ENCODE measurements around the gene POLR2M. TPM values are rescaled to one million over a fixed set of nuclear protein-coding genes. Genes with fewer than 3 reads are reported as not detected.

The POLR2M gene
- total RNA-seq, 1 donor from 2014 or later = 514 TPM

DNA sequence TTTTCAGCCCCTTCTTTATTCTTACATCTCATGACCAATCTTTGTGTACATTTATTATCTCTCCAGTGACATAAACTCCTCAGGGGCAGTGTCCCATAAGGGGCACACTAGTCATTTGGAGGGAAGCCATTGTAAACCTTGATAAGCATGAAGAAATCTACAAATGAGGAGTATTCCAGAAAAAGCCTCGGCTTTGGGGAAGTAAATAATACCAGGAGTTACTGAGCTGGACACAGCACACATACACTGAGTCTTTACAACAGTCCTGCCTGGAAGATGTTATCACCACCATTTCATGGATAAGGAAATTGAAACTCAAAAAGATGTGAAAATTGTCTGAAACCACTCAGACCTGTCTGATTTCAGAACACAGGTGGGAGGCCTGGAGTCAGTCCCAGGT is 15.4 kb upstream of the POLR2M start:
- DNase-seq (ENCODE audit: low spot score) = peak; percentile 42

DNA sequence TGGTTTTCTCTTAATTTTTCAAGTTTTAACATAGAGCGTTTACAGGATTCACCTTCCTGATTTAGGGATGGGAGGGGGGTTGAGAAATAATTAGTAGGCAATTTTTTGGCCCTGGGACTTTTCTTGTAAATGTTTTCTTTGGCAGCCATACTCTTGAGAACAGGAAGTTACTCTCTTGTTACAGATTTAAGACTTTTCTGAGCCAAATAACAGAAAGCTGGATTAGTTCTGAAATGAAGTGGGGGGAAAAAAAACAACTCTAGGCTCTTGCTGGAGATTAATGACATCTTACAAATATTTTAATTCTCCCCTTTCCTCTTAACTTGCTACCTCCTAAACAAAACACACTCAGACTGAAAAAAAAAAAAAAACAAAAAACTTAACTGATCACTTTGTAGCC is 13.8 kb upstream of the POLR2M start:
- DNase-seq (ENCODE audit: low spot score) = peak; percentile 34

DNA sequence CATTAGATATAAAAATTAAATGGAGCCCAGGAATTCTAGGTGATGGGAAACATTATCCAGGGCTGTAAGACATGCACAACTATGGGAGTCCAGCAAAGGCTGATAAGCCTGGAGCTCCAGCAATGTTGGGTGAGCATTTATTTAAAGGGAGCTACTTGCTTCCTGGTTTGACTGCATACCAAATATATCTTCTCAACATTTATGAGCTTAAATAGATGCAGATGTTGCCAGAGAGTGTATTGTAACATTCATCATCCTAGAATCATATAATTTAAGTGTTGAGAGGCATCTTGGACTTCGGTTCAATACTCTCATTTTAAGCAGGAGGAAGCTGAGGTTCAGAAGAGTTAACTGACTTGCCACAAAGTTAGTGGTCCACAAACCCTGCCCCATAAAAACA is 12.2 kb upstream of the POLR2M start:
- peak; percentile 44 for DNase-seq (ENCODE audit: low spot score)

DNA sequence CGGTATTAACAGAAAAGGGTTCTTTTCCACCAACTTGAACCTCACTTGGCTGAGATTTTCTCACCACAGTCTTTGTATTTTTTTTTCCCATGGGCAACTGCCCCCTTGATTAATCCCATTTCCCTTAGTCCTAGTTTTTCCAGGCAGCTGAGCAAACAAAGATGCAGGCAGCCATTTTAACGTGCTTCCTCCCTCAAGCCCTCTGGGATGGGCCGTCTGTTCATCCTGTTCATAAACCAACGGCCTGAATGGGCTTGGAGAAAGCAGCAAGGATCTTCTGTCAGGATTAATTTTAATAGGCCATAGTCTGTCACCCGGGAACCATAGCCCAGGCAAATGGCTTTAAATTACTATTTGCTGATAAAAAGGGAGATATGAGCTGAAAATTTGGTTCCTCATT is 10.4 kb upstream of the POLR2M start:
- no peak for DNase-seq (ENCODE audit: low spot score)

DNA sequence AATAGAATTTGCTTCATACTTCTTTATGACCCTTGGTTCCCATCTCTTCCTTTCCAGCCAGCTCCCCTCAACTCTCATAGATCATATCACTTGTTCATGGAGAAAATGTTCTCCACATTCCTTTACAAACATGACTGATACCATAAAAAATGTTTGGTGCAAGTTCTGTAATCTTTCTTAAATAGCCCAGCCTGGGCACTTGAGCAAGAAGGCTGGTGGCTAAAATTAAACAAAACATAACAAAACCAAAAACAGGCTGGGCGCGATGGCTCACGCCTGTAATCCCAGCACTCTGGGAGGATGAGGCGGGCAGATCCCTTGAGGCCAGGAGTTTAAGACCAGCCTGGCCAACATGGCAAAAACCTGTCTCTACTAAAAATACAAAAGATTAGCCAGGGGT is 8.9 kb upstream of the POLR2M start:
- no peak for DNase-seq (ENCODE audit: low spot score)

DNA sequence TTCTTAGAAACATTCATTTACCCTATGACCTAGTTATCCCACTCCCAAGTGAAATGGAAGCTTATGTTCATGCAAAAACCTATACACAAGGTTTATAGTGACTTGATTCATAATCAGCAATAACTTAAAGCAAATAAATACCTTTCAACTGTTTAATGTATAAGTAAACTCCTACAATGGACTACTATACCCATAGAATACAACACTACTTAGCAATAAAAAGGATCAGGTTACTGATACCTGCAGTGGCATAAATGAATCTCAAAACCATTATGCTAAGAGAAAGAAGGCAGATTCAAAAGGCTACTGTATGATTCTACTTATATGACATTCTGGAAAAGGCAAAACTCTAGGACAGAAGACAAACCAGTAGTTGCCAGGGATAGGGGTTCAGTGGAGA is 8.3 kb upstream of the POLR2M start:
- no peak for DNase-seq (ENCODE audit: low spot score)

DNA sequence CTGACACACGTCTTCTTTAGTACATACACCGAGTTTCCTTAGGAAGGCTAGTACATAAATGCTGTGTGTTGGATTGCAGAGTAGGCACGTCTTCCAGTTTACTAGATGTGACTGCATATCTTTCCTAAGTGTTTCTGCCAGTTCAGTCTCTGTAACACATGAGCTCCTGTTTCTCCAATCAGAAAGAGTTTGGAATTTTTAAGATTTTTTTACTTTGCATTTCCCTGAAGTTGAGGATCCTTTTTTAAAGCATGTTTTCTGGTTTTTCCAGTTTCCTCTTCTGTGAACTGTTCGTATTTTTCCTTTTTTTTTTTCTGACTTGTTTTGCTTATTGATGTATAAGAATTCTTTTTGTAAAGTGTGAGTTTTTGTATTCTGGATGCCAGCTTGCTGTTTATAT is 7.5 kb upstream of the POLR2M start:
- DNase-seq (ENCODE audit: low spot score) = no peak

DNA sequence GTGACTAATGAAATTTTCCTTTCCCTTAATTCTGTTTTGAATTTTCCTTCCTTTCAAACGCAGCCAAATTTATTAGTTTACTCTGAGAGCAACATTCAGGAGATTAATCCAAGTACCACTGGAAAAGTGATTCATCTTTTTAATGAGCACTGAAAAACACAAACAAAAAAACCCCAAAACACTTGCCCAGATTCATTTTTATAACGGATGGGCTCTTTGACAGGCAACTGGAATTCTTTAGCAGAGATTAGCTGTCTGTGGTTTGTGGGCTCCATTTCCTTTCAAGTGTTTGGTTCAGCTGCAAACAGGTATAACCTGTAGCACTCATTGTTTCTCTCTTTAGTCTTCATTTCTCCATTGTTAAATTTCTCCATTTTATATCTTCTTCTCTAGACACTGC is 3.1 kb upstream of the POLR2M start:
- no peak for DNase-seq (ENCODE audit: low spot score)

DNA sequence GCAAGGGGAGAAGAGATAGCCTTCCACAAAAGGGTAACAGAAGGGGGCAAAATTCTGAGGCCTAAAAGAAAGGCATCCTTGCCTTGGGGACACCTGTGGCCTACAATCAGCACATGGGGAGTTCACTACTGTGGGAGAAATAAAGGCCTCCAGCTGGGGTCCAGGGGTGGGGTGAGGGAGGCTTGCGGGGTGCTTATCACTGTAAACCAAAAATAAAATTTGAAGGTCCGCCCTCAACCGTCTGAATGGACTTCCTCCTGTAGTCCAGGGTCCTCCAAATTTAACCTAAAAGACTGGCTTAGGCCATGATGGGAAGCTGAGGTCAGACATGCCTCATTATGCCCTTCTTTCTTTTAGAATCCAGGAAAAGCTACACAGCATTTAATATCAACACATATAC is 2.1 kb upstream of the POLR2M start:
- no peak for DNase-seq (ENCODE audit: low spot score)

DNA sequence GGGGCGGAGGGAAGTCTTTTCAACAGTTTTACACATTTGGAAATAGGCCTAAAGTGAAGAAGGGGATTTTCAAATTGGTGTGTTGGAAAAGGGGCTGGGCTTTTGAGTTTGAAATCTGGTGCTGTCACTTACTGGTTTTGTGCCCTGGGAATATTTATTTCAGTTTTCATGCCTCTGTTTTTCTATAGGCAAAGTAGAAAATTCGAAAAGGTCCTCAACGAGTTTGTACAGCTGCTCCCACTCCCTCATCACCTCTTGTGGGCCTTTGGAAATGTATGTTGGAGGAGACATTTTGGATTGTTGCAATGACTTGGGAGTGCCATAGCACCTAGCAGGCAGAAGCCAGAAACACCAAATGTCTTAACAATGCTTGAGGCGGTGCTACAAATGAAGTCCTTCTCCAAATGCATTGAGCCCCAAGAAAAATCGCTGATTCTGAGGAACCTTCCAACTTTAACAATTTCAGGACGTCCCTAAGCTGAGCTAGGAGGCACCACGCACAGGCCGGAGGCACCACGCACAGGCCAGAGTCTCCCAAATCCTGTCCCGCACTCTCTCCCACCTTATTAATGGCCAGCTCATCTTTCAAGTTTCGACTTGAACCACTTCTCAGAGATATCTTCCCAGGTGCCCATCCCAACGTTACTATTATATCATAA is 639 bp upstream of the POLR2M start:
- no peak for DNase-seq (ENCODE audit: low spot score)

DNA sequence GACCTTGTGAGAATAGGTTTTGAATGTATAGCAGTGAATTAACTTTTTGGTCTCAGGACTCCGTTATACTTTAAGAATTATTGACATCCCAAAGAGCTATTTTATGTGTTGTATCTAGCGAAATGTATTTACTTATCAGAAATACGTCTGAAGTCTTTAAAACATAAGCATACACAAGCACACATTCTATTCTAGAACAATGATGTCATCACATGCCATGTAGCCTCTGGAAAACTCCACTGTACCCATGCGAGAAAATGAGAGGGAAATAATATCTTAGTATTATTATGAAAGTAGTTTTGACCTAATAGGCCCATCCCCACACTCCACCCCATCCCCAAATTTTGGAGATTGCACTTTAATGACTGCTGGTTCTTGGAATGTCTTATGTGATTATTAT is 1.5 kb downstream of the POLR2M start:
- no peak for DNase-seq (ENCODE audit: low spot score)

DNA sequence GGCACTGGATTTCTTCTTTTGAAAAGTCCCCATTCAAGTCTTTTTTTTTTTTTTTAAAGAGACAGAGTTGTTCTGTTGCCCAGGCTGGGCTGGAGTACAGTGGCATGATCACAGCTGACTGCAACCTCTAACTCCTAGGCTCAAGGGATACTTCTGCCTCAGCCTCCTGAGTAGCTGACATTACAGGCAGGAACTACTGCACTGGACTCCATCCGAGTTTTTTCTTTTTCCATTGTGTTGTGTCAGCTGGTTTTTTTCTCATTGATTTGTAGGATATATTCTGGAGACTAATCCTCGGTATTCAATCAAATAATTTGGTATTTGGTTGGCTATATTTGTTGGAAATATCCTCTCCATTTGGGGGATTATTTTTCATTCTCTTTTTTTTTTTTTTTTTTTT is 11.8 kb downstream of the POLR2M start:
- no peak for DNase-seq (ENCODE audit: low spot score)

DNA sequence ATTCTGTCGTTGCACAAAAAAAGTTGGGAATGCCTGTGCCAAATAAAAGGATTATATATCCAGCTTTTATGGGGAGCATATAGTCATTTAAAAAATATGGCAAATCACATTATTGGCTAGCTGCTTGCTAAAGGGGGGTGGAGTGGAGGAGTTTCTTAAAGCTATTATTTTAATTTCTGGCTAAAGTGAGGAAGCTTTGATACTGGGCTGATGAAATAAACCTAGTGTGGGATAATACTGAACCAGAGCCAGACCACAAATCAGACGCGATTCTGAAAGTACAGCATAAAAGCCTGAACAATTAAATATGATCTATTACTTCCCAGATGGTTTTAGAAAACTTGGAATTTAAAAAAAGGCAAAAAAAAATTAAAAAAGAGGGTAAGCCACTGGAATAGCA is 14.4 kb downstream of the POLR2M start:
- DNase-seq (ENCODE audit: low spot score) = no peak

DNA sequence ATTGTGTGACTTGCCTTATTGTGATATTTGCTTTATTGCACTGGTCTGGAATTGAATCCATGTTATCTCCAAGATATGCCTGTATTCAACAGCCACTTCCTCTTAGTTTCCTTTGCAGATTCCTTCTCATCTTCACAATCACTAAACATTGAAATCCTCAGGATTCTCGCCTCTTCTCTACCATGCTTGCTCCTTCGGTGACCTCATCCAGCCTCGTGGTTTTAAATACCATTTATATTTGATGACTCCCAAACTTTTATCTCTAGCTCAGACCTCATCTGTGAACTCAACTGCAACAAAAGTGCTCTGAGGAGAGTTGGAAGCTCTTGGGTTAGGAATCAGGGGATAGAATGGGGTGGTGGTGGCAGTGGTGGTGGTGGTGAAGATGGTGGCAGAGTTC is 19.9 kb downstream of the POLR2M start:
- no peak for DNase-seq (ENCODE audit: low spot score)

DNA sequence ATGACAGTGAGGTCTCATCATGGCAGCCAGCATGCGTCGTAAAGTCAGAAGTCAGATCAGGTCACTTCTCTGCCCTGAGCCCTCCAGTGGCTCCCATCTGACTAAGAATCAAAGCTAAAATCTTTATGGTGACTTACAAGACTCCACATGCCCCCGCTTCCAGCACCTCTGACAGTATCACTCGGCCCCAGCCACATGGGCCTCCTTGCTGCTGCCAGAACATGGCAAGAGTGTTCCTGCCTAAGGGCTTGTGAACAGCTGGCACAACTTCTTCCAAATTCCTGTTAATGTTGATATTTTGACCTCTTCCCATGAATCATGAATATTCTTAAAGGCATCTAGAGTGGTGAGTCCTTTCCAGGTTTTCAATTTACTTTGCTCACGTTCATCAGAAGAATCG is 20.5 kb downstream of the POLR2M start:
- DNase-seq (ENCODE audit: low spot score) = no peak

DNA sequence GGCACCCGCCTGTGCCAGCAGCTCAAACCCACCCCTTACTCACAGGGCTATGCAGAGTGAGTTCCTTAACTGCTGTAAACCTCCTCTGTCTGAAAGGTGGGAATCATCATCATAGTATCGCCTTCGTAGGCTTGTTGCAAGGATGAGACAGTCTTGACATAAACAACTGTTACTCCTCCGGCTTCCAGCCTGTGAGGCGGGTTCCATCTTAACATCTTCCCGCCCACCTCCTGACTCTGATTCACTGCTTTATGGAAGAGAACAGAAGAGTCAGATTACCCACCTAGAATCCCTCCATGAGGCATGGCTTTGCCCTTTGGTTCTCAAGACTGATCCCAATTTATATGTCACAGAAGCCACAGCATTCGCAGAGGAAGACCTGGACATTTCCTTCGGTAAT is 21.9 kb downstream of the POLR2M start:
- no peak for DNase-seq (ENCODE audit: low spot score)

DNA sequence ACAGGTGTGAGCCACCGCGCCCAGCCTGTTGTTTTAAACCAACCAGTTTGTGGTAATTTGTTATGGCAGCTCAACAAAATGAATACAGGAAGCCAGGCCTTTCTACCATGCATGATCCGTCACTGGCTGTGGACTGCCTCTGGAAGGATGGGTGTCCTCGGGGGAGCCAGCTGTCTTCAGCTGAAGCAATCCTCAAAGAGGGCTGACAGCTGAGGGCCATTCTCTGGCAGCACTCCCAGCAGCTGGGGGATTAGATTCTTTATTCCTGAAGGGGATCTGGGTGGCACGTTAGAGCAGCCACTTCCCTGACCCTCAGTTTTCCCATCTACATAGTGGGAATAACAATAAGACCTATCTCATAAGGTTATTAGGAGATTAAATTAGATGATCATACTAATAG is 24.4 kb downstream of the POLR2M start:
- no peak for DNase-seq (ENCODE audit: low spot score)

DNA sequence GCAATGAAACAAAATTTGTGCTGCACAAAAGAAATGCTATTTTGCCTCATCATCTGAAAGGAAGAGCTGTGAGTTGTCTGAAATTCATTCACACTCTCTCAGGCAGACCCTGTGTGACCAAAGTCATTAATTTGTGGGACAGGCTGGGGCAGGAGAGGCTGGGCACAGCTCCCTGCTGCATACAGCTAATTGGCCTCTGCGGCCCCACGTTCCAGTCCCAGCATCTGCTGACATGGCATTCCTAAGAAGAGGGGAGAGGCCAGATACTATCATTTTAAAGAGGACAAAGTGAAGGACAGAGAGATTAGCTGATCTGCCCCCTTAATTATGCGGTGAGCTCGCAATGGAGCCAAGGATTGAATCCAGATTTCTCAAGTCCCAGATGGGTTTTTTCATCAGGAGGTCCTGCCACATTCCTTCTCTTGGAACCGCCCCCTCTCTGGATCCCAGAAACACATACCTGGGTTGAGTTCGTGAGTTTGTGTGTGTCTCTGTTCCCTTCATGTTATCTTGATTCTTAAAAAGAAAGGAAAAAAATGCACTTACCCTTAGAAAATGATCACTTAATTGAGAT is 25.1 kb downstream of the POLR2M start:
- DNase-seq (ENCODE audit: low spot score) = no peak

DNA sequence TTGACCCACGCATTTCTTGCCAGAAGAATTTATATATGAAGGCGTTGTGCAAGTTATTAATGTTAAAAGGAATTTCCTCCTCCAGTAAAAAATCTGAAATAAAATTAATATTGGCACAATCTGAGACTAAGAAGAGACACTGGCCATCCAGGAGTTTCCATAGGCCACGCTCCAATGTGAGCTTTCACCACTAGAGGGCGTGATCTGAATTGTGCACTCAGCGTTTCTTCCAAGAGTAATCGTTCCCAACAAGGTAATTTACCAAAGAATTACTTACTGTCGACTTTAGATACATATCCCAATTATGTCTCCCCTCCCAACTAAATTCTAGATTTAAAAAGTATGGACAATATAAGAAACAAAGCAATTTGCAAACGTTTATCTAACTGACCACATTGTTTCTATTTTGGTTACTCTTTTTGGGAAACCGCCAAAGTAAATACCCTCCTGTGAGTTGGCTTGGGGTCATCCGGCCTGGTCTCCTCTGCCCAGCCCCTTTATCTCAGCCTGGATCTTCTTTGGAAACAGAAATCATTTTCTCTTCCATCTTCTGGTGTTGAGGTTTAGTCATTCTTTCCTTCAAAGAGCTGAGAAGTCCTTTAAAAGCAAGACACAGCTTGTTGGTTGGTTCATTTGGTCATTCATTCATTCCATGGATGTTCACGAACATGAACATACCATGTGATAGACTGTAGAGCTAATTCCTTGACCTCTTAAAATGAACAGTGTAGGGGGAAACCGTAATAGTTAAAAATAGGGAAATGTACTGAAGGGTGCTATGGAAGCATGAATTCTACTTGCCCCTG is 26.2 kb downstream of the POLR2M start:
- no peak for DNase-seq (ENCODE audit: low spot score)

DNA sequence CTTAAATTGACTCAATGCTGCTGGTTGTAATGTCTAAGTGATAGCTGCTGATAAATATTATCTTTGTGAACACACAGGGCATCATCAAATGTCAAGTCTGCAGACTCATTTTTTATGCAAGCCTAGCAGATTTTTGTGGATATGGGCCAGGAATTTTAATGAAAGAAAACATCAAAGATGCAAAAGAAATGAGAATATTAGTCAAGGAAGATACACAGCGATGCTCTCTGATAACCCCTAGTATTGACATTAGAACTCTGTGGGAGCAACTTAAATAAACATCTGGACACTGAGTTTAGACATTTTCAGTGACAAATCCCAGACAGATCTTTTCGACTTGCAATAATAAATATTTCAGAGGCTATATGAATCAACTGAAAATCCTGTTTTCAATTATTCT is 28.3 kb downstream of the POLR2M start:
- DNase-seq (ENCODE audit: low spot score) = peak; percentile 62

DNA sequence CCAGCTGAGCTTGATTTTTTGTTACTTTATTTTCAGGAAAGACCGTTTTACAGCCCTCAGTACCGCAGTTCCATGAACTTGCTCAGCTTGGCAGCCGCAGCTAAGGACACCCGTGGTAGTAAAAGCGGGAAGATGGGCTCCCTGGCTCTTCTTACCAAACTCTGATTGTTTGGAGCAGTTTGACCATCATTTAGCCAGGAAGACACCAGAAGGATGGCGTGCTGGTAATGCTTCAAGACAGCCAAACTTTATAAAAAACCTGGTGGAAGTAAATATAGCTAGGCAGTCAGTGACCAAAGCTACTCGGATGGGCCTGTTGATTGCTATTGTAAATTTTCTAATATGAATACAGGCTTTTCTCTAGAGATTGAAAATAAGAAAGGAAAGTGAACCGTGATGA is 28.9 kb downstream of the POLR2M start:
- peak; percentile 27 for DNase-seq (ENCODE audit: low spot score)

DNA sequence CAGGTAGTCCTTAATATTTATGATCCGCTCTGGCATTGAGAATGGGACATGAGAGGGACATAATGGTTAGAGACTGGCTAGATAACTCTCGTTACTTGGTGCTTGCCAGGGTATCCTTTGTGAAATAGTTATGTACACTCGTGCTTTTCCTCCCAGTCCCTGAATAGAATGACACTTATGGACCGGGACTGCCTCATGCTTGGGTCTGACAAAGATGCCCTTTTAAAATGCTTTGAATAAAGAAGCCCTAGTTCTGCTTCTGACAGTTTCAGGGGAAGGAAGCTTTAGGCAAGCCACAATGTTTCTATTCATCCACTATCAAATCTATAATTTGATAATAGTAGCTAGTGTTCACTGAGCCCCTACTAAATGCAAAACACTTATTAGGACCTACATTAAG is 29.4 kb downstream of the POLR2M start:
- no peak for DNase-seq (ENCODE audit: low spot score)

DNA sequence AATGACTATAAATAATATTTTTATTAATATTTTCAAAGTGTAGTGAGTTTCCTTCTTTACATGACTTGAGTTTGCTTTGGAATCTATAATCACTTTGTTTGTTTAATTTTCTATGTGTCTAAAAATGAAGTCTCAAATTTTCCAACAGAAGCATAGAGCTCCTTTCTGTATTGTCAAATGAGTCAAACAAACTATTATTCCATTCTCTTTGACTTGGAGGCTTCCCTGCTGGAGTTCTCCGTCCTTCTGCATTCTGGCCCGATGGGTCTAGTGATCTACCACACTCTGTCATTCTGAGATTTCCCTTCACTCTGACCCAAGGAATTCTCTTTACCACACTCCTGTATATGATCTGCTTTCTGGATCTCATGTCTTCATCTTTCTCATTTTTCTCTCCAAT is 30.1 kb downstream of the POLR2M start:
- no peak for DNase-seq (ENCODE audit: low spot score)

All from umbilical cord (tissue), 2 donors.